NCI-H1930 (cell line): ENCODE results near the gene DLG2.

Experiments used
- DNase-seq, 2 experiments: peaks; one replicate each; lab custom pipeline; 2025; lab: John Stamatoyannopoulos, UW

DLG2 gene

GRCh38 chr11:83840326-83840725, 1786.8 kb downstream of the DLG2 start:
- no peak for DNase-seq

GRCh38 chr11:83836883-83837654, 1790.1 kb downstream of the DLG2 start:
- peak; percentile 10 to 54 for DNase-seq

DNA sequence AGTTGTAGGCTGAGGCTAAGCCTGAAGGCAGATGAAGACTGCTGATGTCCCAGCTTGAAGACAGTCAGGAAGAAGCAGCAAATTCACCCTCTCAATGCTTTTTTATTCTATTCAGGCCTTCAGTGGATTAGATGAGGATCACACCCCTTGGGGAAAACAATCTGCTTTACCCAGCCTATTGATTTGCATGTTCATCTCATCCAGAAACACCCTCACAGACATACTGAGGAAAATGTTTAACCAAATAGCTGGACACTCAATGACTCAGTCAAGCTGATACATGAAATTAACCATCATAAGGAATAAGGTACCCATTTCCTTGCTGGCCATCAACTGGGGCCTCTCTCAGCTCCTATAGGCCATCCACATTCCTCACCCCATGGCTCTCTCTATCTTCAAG, 1791.1 kb downstream of the DLG2 start:
- no peak for DNase-seq

DNA sequence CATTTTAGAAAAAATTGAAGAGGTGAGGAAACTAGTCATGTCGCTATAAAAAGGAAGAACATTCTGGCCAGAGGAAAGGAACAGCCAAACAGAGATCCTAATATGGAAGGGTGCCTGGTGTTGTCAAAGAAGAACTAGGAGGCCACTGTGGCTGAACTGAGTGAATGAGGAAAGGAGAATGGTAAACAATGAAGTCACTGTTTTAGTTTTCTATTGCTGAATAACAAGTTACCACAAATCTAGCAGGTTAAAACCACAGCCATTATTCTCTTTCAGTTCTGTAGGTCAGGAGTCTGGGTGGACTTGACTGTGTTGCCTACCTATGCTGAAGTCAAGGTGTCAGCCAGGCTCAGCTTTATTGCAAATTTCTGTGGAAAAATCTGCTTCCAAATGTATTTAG, 1791.7 kb downstream of the DLG2 start:
- no peak for DNase-seq

DNA sequence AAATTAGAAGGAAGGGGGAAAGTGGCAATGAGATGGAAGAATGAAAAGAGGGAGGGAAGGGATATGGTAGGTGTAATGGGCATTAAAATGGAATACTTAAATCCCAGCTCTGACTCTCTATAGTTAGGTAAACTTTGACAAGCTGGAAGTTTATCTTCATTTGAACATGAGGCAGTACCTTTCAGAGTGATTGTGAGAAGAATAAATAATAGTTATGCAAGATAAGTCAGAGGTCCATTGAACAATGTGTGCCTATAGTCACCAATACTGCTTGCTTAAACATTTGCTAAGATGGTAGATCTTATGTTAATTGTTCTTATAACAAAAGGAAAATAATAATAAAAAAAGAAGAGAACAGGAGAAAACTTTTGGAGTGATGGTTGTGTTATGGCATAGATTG, 1795.2 kb downstream of the DLG2 start:
- DNase-seq: no peak

DNA sequence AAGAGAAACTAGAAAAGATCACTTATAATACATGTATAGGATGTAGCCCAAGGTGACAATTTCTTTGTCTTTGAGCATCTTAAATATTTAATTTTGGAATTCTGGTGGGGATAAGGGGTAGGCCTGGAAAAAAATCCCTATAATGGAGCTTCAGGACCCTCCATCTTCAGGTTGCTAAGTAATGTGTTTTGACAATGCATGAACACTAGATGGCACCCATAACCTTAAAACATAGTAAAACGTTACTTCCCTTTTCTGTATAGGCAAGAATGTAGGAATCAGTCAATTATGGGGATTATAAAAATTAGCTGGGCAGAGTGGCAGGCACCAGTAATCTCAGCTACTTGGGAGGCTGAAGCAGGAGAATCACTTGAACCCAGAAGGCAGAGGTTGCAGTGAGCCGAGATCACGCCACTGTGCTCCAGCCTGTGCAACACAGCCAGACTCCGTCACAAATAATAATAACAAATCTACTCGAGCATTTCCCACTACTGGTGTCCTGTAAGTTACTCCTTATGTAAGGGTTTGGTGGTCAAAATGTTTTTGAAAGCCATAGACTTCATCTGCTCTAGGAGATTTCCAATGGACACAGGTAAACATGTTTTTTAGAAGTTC, 1799.1 kb downstream of the DLG2 start:
- peak in 1 of 2 experiments; percentile 19 for DNase-seq

GRCh38 chr11:83827520-83827919, 1799.6 kb downstream of the DLG2 start:
- no peak for DNase-seq

DNA sequence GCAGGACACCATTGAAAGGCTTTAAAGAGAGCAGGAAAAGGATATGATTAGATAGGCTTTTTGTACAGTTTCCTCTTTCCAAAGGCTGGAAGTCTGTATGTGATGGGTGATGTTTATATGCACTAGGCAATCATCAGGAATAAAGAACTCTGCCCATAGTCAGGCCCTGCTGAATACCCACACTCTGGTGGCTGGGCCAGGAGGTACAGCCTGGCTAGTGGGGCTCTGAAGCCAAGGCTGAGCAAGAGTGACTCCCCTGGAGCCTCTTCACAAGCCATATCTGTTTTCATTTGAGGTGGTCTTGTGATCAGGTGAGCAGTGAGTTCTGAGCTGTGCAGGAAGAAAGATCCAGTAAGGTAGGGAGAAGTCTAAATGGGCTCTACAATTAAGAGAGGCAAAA, 1801.1 kb downstream of the DLG2 start:
- no peak for DNase-seq

GRCh38 chr11:83823461-83824025, 1803.6 kb downstream of the DLG2 start:
- DNase-seq: no peak

GRCh38 chr11:83819931-83820549, 1807.1 kb downstream of the DLG2 start:
- DNase-seq: peak in 1 of 2 experiments; percentile 36

DNA sequence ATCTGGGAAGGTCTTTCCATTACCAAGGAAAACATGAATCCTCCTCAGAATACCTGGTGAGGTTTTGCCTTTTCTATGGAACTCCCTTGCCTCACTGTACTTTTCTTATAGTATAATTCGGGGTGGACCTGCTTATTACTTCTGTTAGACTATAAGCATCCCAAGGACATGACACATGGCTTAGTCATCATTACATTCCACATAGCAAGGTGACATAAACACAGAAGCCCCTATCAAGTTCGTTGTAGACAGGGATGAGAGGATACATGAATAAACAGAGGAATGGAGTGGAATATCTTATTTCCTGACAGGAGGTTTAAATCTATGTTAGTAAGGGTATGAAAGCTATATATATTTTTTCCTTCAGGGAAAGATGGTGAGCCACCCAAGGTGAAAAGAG, 1808.8 kb downstream of the DLG2 start:
- no peak for DNase-seq

DNA sequence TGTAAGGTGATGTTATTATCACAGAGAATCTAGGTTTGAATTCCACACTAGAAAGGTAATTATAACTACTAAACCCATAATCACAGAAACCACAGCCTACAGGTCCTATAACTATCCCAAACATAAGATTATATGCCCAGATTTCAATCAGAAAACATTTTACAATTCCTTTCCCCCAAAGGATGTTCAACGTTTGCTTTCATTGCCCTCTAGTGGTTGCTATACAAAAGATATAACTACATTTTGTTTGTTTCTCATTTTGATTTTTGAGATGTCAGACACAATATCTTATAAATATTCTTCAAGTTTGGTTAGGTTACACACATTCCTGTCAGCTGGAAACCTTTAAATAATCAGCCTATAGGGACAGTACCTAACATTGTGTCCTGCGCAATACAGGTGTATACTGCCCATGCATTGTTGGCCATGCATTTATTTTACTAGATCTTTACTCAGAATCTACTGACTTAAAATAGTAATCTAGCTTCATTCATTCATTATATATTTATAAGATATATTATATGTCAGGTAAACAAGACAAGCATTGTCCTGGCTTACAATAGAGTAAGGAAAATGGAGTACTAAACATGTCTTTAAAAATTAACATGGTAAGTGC, 1810.5 kb downstream of the DLG2 start:
- DNase-seq: peak in 1 of 2 experiments; percentile 19

GRCh38 chr11:83815736-83816135, 1811.4 kb downstream of the DLG2 start:
- no peak for DNase-seq

DNA sequence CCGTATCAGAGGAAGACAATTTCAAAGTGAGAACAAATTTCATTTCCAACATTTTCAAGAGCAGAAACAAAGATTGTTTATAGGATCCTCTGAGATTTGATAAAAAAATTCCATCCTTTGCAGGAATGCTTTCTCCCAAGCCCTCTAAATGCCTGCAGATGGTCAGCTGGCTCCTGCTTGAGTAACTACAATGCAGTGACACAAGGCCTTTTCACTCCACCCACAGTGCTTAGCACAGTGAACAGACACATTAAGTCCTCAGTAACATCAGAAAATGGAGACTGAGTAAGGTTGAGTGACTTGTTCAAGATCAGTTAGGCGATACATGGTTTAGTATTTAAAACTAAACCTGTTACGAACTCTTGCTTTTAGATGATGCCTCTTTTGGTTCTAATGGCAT, 1813.8 kb downstream of the DLG2 start:
- no peak for DNase-seq

DNA sequence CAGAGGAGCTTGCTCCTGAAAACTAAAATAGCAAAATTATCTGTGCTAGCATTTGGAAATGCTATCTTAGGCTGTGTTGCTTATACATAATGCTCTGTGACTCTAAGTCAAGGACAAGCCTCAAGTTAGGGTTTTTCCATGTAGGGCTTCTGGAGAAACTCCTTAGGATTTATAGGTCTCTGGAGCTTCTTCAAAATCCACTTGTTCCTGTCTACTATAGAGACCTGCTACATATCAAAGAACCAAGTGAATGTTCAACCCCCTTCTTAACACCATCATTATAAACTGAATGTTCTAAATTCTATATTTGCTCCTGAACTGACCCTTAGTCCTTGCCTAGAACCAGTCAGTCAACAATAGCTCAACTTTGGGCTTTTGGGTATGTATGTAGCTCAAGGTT, 1817.9 kb downstream of the DLG2 start:
- DNase-seq: no peak

GRCh38 chr11:83801799-83802198, 1825.3 kb downstream of the DLG2 start:
- no peak for DNase-seq

GRCh38 chr11:83793310-83793709, 1833.8 kb downstream of the DLG2 start:
- DNase-seq: no peak

GRCh38 chr11:83791557-83791956, 1835.6 kb downstream of the DLG2 start:
- DNase-seq: no peak

DNA sequence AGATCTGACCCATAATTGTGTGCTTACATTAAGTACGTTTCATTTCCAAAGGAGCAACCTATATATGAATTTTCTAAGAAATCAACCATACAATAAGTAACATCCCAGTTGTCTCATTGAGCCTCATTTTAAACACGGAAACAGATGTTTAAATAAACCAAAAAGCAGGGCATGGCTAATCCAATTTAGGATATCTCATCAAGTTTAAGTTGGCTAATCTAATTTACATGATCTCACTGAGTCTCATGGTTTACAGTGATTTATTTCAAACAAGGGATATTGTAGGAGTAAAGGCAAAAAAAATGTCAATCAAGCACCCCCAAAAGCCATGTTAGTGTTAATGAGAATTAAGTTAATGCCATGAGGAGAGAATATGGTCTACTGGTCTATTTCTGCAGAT, 1841.2 kb downstream of the DLG2 start:
- DNase-seq: no peak

DNA sequence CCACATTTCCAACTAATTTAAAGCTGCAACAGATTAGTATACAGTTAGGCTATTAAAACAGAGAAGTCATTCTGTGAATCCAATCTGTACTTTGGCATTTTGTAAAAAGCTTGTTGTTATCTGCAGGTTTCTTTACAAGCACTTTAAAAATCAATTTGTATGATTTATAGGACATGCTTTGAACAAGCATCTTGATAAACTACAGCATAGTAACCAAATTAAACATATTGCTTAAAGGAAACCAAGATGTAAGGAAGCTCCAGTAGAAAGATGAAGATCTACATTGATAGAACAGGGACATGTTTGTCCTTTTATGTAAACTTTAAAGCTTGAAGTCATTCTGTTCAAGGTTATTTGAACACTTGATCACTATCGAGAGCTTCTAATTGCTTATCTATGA, 1842.7 kb downstream of the DLG2 start:
- no peak for DNase-seq

- no peak for DNase-seq
These were observed 1844.8 kb downstream of the DLG2 start for GRCh38 chr11:83782329-83782728.

DNA sequence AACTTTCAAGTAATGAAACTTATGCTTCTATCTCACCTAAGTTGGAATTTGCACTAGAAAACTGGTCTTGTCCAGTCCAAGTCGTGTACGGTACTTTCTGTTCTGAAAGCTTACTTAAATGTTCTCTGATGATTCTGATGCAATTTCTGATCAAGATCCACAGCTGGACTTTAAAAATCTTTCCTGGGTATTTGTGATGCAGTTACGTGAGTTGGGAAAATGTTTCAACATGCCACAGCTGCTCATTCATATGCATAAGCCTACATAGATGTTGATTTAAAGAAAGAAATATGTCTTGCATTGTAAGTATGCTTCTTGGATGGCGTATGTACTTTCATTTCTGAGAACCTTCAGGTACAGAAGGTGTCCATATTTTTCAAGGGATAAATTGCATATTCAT, 1847.3 kb downstream of the DLG2 start:
- no peak for DNase-seq

GRCh38 chr11:83778596-83778995, 1848.5 kb downstream of the DLG2 start:
- DNase-seq: no peak
